ENCODE measurements around the gene SLC16A9.

DNA sequence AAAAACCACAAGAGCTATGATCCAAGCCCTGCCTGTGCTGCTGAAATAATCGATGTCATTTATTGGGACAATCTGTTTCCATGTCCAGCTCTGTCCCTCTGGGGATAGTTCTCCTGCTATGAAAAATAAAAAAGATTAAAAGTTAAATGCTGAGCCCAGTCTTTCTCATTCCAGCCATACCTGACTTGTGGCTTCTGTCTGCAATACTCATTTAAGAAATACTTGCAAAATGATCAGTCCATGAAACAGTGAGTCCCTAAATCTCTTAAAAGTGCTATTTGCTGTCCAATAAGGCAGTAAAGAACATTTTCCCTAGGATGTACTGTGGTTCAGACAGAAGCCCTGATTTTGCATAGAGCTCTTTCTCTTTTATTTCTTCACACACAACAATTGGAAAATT, 91.7 kb downstream of the SLC16A9 start:
- no peak for TF ChIP-seq POLR2AphosphoS5 (IDR thresholded peaks at IDR 0.05)
- TF ChIP-seq POLR2A (IDR thresholded peaks at IDR 0.05), result no peak

All from spleen (tissue), 3 donors.